ENCODE data around the gene TEFM. TPM values are rescaled to one million over a fixed set of nuclear protein-coding genes. Genes with fewer than 3 reads are reported as not detected.
"Not testable (repeated sequence)": the region's sequence is repeated elsewhere in the genome, so short reads cannot be mapped to it uniquely, and the experiment has no call there.

The TEFM gene, protein sequence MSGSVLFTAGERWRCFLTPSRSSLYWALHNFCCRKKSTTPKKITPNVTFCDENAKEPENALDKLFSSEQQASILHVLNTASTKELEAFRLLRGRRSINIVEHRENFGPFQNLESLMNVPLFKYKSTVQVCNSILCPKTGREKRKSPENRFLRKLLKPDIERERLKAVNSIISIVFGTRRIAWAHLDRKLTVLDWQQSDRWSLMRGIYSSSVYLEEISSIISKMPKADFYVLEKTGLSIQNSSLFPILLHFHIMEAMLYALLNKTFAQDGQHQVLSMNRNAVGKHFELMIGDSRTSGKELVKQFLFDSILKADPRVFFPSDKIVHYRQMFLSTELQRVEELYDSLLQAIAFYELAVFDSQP
- total RNA-seq (2014; rRNA removed; shearing (Covaris generic)): 7.3 and 7.5 TPM in 2 replicates

DNA sequence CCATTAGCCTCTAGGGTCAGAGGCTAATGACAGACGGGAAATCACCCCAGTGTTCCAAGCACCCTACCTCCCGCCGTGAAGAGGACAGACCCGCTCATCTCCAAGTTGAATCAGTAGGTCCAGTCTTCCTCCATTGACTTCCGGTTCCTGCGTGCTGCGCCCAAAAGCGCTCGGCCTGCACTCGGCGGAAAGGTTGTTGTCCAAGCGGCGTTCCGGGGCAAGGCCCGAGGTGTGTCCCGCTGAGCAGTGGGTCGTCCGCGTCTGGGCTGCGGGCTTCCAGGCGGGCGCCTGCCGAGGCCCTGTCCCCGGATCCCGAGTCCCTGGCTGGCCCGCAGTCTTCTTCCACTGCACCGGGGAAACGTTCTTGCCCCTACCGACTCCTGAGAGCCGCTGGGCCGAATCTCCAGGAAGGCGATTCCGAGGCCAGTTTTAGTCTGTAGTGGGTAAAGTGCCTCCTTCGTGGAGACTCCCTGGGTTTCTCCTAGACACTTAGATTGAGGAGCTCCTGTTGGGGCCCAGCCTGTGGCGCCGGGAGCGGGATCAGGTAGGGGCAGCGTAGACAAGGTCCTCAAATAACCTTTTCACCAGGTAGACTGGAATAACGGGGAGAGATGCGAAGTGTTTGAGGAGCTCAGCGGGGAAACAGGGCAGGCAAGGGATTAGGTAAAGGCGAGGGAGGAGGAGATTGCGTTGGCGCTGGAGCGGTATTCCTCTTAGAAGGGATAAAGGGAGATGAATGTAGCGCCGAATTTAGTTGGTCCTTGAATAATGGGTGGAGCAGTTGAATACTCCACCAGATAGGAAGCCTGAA is at the start of gene TEFM:
Gene TEFM (minus strand): TSS at position 138 of the 811 bp plus-strand sequence. CDS start 40 bp downstream, at position 98.
- DNase-seq (ENCODE audit: low spot score): peak; percentile 90

DNA sequence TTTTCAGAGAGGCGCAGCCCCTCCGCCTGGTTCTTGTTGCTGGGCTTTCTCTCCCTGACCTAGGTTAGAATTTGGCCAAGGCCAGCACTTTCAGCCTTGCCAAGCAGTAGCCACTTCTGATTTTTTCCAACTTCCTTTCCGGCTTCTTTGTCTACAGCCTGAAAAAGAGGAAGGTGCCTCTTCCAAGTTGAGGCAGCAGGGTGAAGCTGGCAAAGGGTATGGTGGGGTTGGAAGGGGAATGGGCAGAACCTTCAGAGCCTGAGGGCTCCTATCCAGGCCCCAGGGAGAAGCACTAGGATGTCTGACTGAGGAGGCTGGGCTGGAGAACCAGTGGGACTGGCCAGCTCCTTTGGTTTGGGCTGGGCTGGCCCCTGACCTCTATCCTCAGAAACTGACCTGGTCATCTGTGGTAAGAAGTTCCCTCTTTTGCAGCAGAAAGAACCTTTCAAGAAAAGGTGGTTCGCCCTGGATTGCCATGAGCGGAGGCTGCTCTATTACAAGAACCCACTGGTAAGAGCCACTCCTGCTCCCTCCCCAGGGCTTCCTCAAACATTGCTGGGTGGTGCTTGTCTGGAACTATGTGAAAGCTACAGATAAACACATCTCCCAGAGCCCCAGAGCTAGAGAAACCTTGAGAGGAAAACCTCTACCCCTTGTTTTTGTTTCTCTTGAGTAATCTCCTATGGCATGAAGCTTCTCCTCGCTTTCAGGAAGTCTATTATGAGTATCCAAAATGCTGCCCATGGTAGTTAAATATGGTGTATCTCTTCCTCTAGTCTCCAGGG is 48.2 kb upstream of the TEFM start:
- DNase-seq (ENCODE audit: low spot score): no peak

DNA sequence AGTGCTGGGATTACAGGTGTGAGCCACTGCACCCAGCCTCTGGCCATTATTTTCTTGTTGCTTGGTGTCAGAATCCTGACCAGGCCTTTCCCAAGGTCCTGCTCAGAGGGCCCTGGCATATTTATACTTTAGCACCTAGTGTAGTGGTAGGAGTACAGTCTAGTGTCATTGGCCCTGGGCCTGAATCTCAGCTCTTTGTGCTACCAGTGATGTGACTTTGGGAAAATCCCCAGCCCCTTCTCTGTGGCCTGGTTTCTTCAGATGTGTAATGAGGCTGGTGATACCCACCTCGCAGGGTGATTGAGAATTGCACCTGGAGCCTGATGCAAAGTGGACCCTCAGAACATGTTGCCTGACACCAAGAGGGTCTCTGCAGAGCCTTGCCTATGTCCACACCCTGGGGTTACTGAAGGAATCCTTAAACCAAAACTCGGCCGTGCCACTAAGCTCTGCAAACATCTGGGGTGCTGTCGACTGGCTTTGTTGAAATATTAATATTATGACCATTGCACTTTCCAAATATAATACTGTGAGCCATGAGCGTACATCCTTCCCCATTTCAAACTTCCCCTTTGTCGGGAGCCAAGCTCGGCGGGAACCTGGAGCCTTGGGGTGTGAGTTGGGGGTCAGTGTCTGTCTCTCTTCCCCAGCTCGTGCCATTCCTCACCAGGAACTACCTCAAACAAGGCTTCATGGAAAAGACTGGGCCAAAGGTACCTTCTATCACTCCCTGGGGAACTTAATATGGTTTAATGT is 46.8 kb upstream of the TEFM start:
- DNase-seq (ENCODE audit: low spot score): no peak

DNA sequence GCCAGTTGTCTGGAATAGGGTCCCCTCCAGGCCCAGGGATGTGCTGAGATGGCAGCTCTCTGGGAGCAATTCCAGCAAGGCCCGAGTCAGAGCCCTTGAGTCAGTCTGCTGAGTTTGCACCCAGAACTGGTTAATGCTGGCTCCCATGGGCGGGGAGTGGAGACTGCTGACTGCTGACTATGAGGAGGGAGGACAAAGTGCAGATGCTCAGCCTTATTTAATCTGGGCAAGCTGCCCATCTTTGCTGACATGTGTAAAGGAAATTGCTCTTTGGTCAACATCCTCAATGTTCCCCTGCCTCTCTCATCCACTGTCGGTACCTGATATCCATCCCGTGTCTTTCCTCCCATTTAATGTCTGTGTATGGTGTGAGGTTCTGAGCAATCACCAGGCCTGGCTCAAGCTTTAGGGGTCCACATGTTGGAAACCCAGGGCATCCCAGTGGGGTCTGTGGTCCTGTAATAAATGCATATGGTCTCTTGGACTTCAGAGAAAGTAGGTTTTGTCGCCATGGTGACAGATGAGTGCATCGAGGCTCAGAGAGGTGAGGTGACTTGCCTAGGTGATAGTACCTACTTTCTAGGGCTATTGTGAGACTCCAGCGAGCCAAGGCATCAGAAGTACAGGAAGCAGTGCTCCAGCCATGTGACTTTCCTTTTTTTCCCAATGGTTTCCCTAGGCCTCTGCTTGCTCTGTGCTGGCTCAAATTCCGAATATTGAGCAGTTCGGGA is 44.8 kb upstream of the TEFM start:
- DNase-seq (ENCODE audit: low spot score): peak; percentile 92

DNA sequence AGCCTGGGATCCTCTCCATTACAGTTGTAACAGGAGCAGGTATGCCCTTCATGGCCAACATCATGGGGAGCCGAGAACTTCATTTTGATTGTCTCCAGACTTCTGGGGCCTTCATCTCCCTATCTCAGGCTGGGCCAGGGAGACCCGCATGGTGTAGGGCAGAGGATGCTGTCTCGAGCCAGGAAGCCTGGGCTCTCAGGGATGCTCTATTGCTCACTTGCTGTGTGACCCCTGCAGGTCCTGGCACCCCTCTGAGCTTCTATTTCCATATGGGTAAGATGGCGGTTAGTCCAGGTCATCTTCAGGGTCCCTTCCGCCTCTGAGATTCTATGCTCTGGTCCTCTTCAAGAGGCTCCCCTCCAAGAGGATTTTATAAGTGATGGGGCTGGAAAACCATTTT is 44.2 kb upstream of the TEFM start:
- DNase-seq (ENCODE audit: low spot score): no peak

DNA sequence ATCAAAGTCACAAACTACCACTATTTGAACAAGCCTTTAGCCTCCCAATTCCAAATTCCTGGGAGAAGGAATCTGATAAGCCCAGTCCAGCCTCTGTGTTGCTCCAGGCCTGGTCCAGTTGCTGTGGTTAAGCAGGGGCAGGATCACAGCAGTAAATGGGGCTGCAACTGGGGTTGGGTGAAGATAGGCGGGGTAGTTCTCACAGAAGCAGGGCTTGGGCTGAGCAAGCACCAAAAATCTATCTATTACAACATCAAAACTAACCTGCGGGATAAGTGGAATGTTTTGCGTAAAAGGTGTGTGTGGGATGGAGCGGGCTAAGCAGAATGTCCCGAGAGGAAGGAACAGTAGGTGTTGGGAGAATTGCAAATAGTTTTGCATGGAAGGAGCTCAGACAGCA is 41.8 kb upstream of the TEFM start:
- DNase-seq (ENCODE audit: low spot score): no peak

DNA sequence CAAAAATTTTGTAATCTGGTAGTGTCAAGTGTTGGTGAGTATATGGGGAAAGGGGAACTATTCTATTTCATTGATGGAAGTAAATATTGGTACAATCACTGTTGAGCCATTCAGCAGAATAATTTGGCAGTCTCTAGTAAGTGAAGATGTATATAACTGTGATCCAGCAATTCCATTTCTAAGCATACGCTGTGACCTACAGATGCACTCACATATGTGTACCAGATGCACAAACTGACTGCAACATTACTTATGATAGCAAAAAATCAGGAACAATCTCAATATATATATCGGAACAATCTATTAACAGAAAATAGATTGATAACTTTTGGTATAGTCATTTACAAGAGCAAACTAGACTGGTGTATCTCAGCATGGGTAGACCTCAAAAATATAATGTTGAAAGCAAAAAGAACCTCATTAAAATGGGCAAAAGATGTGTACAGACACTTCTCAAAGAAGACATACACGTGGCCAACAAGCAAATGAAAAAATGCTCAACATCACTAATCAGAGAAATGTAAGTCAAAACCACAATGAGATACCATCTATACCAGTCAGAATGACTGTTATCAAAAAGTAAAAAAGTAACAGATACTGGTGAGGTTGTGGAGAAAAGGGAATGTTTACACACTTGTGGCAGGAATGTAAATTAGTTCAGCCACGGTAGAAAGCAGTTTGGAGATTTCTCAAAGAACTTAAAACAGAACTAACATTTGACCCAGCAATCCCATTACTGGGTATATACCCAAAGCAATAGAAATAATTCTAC is 36.5 kb upstream of the TEFM start:
- DNase-seq (ENCODE audit: low spot score): no peak

DNA sequence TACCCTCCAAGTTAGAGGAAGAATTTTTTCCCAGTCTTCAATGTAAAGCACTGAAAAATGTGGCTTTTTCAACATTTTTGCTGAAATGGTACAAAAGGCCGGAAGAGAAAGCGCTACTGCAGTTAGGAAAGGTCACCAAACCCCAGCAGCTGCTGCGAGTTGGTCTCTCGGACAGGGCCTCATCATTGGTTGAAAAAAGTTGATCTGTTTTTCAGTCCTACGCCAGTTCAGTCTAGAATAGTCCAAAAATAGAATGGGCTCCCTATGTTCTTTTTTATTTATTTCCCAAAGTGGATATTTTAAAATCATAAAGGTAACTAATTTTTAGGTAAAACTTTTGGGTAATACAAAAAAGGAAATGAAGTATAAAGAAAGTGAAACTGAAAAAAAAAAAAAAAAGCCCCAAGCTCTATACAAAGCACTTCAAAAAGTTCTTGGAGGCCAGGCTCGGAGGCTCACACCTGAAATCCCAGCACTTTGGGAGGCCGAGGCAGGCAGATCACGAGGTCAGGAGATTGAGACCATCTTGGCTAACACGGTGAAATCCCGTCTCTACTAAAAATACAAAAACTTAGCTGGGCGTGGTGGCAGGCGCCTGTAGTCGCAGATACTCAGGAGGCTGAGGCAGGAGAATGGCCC is 33.1 kb upstream of the TEFM start:
- no peak for DNase-seq (ENCODE audit: low spot score)

DNA sequence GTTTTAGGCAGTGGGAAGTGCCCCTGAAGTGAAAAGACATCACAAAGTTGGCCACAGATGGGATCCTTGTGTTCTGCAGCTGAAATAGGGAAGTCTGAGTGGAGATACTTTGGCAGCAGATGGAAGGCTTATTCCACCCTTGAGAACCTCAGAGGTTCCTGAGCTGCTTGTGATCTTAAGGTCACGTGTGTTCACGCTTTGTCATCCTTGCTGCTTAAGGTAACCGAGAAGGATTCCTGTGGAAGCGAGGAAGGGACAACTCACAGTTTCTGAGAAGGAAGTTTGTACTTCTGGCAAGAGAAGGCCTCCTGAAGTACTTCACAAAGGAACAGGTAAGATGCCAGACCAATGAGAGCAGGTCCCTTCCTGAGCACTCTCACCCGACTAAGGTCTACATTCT is 27.9 kb upstream of the TEFM start:
- DNase-seq (ENCODE audit: low spot score): no peak

DNA sequence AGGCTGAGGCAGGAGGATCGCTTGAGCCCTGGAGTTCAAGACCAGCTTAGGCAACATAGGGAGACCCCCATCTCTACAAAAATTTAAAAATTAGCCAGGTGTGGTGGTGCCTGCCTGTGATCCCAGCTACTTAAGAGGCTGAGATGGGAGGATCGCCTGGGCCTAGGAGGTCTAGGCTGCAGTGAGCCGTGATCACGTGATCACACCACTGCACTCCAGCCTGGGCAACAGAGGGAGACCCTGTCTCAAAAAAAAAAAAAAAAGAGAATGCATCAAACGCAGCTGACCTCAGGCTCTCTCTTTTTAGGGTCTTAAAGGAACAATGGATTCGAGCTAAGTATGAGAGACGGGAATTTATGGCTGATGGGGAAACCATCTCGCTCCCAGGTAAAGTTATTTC is 25.5 kb upstream of the TEFM start:
- DNase-seq (ENCODE audit: low spot score): not testable (repeated sequence)

DNA sequence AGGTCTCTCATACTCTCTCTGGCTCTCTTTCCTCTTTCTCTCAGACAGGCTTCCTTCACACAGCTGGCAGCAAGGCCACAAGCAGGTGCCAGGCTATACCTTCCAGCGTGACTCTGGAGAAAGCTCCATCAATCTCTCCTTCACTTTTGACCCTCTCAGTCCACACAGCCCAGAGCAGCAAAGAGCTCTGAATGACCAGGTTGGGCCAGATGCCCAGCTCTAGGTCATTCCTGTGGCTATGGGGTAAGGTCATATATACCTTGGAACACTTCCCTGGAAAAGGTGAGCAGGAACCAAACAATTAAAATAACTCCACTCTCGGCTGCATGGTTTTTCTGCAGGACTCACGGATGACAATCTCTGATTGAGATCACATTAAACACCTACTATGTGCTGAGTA is 24.5 kb upstream of the TEFM start:
- no peak for DNase-seq (ENCODE audit: low spot score)

DNA sequence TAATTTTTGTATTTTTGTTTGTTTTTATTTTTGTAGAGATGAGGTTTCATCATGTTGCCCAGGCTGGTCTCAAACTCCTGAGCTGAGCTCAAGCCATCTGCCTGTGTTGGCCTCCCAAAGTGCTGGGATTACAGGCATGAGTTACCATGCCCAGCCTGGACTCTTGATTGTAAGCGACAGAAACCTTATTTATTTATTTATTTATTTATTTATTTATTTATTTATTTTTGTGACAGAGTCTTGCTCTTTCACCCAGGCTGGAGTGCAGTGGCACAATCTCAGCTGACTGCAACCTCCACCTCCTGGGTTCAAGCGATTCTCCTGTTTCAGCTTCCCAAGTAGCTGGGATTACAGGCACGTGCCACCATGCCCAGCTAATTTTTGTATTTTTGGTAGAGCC is 23.8 kb upstream of the TEFM start:
- DNase-seq (ENCODE audit: low spot score): not testable (repeated sequence)

DNA sequence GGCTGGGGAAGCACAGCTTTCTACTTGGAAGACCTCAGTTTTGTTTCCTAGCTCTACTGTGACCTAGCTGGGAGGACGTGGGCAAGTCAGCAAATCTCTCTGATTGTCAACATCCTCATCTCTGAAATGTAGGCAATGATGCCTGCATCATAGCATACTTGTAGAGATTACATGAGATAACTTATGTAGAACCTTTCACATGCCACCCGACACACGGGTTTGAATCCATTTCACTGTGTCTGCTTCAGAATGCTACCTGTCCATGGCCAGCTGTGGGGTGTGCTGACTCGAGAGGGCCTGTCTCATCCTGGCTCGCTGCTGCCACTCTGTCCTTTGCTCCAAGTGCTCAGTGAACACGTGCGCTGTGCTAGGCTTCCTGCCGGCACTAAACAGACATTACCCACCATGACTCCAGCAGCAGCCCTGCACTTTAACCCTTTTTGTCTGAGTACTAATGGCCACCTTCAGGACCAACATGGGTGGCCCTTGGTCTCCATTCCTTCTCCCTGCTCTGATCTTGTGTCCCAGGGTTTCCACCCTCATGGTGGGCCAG is 23.1 kb upstream of the TEFM start:
- no peak for DNase-seq (ENCODE audit: low spot score)

DNA sequence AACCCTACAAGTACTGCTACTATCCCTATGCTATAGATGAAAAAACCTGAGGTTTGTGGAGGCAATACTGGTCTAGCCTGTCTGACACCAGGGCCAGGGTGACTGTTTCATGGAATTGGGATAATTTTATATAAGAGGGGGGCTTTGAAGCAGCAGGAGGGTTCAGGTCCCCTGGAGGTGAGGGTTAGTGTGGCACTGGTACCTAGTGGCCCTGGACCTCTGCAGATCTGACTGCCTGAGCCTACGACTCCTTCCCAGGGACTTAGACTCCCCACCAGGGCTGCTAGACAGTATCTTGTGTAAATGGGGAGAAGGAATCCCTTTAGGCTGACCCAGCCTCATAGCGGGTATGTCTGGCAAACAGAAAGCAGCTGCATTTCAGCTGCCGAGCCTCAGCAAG is 22.5 kb upstream of the TEFM start:
- DNase-seq (ENCODE audit: low spot score): no peak

DNA sequence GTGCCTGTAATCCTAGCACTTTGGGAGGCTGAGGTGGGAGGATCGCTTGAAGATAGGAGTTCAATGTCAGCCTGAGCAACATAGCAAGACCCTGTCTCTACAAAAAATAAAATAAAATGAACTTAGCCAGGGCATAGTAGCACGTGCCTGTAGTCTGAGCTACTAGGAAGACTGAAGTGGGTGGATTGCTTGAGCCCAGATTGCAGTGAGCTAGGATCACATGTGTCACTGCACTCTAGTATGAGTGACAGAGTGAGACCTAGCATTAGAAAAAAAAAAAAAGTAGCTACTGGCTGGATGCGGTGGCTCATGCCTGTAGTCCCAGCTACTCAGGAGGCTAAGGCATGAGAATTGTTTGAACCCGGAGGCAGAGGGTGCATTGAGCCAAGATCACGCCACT is 21.7 kb upstream of the TEFM start:
- DNase-seq (ENCODE audit: low spot score): no peak

DNA sequence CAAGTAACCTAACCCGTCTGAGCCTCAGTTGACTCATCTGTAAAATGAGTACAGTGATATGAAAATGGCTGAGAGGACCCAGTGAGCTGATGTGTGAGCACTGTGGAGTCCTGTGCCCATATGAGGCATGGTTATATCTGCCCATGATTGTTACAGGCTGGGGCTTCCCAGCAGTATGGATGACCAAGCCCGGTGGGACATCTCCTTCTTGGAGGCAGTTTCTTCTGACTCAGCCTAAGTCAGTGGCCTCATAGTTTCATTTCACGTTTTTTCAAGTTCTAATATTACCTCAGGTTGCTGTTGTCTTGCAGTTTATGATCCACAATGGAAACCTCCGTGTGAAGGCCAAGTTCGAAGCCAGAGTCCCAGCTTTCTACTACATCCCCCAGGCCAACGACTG is 20.5 kb upstream of the TEFM start:
- no peak for DNase-seq (ENCODE audit: low spot score)

DNA sequence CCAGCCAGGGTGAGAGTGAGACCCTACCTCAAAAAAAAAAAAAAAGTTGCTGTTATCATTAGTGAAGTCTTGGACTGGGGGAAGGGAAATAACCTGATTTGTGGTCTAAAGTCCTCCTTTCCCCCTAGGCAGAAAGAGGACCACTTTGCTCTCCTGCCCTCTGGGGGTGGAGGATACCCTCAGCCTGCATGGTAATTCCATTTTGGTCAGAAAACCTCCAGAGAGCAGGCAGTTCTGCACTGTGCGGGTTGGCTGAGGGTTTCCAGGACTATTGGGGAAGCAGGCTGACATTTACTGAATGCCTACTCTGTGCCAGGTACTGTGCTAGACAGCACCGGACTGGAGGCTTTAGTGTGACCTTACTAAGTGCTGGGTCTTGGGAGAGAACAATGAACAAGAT is 18.3 kb upstream of the TEFM start:
- DNase-seq (ENCODE audit: low spot score): no peak

DNA sequence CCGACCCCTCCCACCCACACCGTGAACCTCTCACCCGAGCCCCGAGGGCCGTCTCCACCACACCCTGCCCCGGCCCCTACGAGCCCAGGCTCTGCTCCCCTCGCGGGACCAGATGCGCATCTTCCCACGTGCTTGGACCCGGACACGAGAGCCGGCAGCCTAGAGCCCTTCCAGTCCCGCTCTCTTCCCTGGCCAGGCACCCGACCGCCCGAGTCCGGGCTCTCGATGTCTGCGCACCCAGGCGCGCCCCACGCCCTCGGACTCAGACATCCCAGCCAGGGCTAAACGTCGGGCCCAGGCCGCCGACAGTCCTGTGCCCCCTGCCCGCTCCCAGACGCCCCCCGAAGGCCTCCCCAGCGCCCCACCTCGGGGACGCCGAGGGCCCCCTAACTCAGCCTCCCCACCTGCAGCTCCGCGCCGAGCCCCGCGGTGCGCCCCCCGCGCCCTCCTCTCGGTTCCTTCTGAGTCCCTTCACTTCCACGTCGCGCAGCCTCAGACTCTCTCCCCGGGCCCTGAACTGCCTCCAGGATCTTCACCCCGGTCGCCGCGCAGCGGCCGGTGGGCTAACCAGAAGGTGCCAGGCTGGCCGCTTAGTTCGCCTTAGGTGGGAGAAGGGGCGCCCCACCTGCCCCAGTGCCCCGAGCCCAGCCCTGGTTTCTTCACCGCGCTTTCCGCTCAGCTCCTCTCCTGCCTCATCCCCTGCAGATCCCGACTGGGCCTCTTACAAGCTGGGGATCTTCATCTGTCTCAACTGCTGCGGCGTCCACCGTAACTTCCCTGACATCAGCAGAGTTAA is 16.4 kb upstream of the TEFM start:
- DNase-seq (ENCODE audit: low spot score): no peak
